ENCODE measurements around the gene PRKD3. TPM values are rescaled to one million over a fixed set of nuclear protein-coding genes. Genes with fewer than 3 reads are reported as not detected.

The PRKD3 gene
- total and polyA plus RNA-seq, 10 of the 15 experiments (the other 5 are each of a cell fraction or from before 2014, with no cell fraction given): 3.3 to 14.9 (median 7.9) TPM

DNA sequence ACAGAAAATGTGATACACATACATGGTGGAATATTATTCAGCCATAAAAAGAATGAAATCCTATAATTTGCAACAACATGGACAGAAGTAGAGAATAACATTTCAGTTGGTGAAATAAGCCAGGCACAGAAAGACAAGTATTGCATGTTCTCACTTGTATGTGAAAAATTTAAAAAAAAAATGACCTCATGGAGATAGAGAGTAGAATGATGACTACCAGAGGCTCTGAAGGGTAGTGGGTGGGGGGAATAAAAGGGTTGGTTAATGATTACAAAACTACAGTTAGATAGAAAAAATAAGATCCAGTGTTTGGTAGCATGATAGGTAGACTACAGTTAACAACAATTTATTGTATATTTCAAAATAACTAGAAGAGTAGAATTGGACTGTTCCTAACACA, 24.5 kb downstream of the PRKD3 start (continued):
- TF ChIP-seq, protein P1, sequence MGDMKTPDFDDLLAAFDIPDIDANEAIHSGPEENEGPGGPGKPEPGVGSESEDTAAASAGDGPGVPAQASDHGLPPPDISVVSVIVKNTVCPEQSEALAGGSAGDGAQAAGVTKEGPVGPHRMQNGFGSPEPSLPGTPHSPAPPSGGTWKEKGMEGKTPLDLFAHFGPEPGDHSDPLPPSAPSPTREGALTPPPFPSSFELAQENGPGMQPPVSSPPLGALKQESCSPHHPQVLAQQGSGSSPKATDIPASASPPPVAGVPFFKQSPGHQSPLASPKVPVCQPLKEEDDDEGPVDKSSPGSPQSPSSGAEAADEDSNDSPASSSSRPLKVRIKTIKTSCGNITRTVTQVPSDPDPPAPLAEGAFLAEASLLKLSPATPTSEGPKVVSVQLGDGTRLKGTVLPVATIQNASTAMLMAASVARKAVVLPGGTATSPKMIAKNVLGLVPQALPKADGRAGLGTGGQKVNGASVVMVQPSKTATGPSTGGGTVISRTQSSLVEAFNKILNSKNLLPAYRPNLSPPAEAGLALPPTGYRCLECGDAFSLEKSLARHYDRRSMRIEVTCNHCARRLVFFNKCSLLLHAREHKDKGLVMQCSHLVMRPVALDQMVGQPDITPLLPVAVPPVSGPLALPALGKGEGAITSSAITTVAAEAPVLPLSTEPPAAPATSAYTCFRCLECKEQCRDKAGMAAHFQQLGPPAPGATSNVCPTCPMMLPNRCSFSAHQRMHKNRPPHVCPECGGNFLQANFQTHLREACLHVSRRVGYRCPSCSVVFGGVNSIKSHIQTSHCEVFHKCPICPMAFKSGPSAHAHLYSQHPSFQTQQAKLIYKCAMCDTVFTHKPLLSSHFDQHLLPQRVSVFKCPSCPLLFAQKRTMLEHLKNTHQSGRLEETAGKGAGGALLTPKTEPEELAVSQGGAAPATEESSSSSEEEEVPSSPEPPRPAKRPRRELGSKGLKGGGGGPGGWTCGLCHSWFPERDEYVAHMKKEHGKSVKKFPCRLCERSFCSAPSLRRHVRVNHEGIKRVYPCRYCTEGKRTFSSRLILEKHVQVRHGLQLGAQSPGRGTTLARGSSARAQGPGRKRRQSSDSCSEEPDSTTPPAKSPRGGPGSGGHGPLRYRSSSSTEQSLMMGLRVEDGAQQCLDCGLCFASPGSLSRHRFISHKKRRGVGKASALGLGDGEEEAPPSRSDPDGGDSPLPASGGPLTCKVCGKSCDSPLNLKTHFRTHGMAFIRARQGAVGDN (IDR thresholded peaks at IDR 0.05): no peak
- TF ChIP-seq JUND (IDR thresholded peaks at IDR 0.05; ENCODE audit: low read depth, low read length): no peak
- TF ChIP-seq ZNF622 (IDR thresholded peaks at IDR 0.05): no peak
- TF ChIP-seq ZNF217 (IDR thresholded peaks at IDR 0.05): no peak
- TF ChIP-seq, protein P2, sequence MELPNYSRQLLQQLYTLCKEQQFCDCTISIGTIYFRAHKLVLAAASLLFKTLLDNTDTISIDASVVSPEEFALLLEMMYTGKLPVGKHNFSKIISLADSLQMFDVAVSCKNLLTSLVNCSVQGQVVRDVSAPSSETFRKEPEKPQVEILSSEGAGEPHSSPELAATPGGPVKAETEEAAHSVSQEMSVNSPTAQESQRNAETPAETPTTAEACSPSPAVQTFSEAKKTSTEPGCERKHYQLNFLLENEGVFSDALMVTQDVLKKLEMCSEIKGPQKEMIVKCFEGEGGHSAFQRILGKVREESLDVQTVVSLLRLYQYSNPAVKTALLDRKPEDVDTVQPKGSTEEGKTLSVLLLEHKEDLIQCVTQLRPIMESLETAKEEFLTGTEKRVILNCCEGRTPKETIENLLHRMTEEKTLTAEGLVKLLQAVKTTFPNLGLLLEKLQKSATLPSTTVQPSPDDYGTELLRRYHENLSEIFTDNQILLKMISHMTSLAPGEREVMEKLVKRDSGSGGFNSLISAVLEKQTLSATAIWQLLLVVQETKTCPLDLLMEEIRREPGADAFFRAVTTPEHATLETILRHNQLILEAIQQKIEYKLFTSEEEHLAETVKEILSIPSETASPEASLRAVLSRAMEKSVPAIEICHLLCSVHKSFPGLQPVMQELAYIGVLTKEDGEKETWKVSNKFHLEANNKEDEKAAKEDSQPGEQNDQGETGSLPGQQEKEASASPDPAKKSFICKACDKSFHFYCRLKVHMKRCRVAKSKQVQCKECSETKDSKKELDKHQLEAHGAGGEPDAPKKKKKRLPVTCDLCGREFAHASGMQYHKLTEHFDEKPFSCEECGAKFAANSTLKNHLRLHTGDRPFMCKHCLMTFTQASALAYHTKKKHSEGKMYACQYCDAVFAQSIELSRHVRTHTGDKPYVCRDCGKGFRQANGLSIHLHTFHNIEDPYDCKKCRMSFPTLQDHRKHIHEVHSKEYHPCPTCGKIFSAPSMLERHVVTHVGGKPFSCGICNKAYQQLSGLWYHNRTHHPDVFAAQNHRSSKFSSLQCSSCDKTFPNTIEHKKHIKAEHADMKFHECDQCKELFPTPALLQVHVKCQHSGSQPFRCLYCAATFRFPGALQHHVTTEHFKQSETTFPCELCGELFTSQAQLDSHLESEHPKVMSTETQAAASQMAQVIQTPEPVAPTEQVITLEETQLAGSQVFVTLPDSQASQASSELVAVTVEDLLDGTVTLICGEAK (IDR thresholded peaks at IDR 0.05; ENCODE audit: borderline replicate concordance): no peak
- TF ChIP-seq RFX5 (IDR thresholded peaks at IDR 0.05; ENCODE audit: low read depth, low read length): no peak
